GM19035 (cell line): ENCODE results near the gene KLRD1.
"Not testable (repeated sequence)": the region's sequence is repeated elsewhere in the genome, so short reads cannot be mapped to it uniquely, and the experiment has no call there.

ENCODE experiments used
- ATAC-seq: cut with Tn5 transposase; IDR thresholded peaks from one replicate; pipeline ENCODE4 v1.9.1; 2021; ENCODE audit not compliant: unreplicated experiment

Gene KLRD1

GRCh38 chr12:10368206-10369171 is 60.8 kb downstream of the KLRD1 start:
- no peak for ATAC-seq

GRCh38 chr12:10369557-10370415 is 62.1 kb downstream of the KLRD1 start:
- ATAC-seq: no peak

GRCh38 chr12:10371893-10372535 is 64.3 kb downstream of the KLRD1 start:
- not testable (repeated sequence) for ATAC-seq

- ATAC-seq: no peak
Measured at GRCh38 chr12:10372559-10372958, 64.9 kb downstream of the KLRD1 start.

GRCh38 chr12:10374624-10375018 is 67.0 kb downstream of the KLRD1 start:
- ATAC-seq: no peak

- ATAC-seq: not testable (repeated sequence)
Measured at GRCh38 chr12:10378737-10379136, 71.1 kb downstream of the KLRD1 start.
